Neural progenitor cell (in vitro differentiated cells): Measurements from ENCODE around the gene LRRC74B. TPM values are rescaled to one million over a fixed set of nuclear protein-coding genes. Genes with fewer than 3 reads are reported as not detected.
"Not testable (repeated sequence)": the region's sequence is repeated elsewhere in the genome, so short reads cannot be mapped to it uniquely, and the experiment has no call there.

Experiments used
- DNase-seq: peaks from one replicate; pipeline ENCODE4 v3.0.0-alpha.2; 2016; ENCODE audit warnings: low spot score
- H2AFZ ChIP-seq: fragments of 200-600 bp; sonication (generic); replicated peaks from 2 replicates; pipeline ENCODE4 v1.6.1; 2016; ENCODE audit warnings: antibody characterized with exemption
- H3F3A ChIP-seq: fragments of 200-600 bp; sonication (generic); 2 replicates; pipeline ENCODE4 v1.6.1; 2016; ENCODE audit warnings: antibody characterized with exemption, low read depth
- H3K27ac ChIP-seq: fragments of 200-600 bp; sonication (generic); 2 replicates; pipeline ENCODE4 v1.5.1; 2016; ENCODE audit warnings: mild to moderate bottlenecking
- H3K27me3 ChIP-seq: fragments of 200-600 bp; sonication (generic); 2 replicates; pipeline ENCODE4 v1.6.1; 2016; ENCODE audit warnings: mild to moderate bottlenecking, moderate library complexity
- H3K36me3 ChIP-seq: fragments of 200-600 bp; sonication (generic); 2 replicates; pipeline ENCODE4 v1.5.1; 2016
- H3K4me1 ChIP-seq: fragments of 200-600 bp; sonication (generic); 2 replicates; pipeline ENCODE4 v1.6.1; 2016; ENCODE audit warnings: mixed run types
- H3K4me2 ChIP-seq: fragments of 200-600 bp; sonication (generic); 2 replicates; pipeline ENCODE4 v1.6.1; 2016
- H3K4me3 ChIP-seq: fragments of 200-600 bp; sonication (generic); 2 replicates; pipeline ENCODE4 v1.5.1; 2016
- H3K79me2 ChIP-seq: fragments of 200-600 bp; sonication (generic); 2 replicates; pipeline ENCODE4 v1.6.1; 2016; ENCODE audit warnings: low read depth
- H3K9ac ChIP-seq: fragments of 200-600 bp; sonication (generic); 2 replicates; pipeline ENCODE4 v1.6.1; 2016
- H3K9me3 ChIP-seq: fragments of 200-600 bp; sonication (generic); 2 replicates; pipeline ENCODE4 v1.5.1; 2016; ENCODE audit warnings: low read depth
- H4K20me1 ChIP-seq: fragments of 200-600 bp; sonication (generic); 2 replicates; pipeline ENCODE4 v1.6.1; 2016; ENCODE audit warnings: low read depth
- H3K27ac Mint-ChIP-seq: 3 replicates; pipeline ENCODE4 v1.8.0; 2021; ENCODE audit warnings: mixed read lengths
- H3K27me3 Mint-ChIP-seq: 2 replicates; pipeline ENCODE4 v1.8.0; 2022; ENCODE audit warnings: low read depth, mild to moderate bottlenecking, inconsistent platforms, moderate library complexity, mixed read lengths; ENCODE audit not compliant: insufficient read depth
- H3K36me3 Mint-ChIP-seq: 3 replicates; pipeline ENCODE4 v1.8.0; 2021; ENCODE audit warnings: mixed read lengths
- H3K4me1 Mint-ChIP-seq: 3 replicates; pipeline ENCODE4 v1.8.0; 2021; ENCODE audit warnings: mixed read lengths
- H3K4me3 Mint-ChIP-seq: 3 replicates; pipeline ENCODE4 v1.8.0; 2021; ENCODE audit warnings: mild to moderate bottlenecking, moderate library complexity, mixed read lengths
- H3K9me3 Mint-ChIP-seq: 3 replicates; pipeline ENCODE4 v1.8.0; 2020; ENCODE audit warnings: mixed read lengths
- EZH2 ChIP-seq: fragments of 200-600 bp; sonication (generic); IDR thresholded peaks from 2 replicates; pipeline ENCODE4 v1.6.1; 2017; ENCODE audit warnings: antibody characterized with exemption, mild to moderate bottlenecking, moderate library complexity
- EZH2phosphoT487 ChIP-seq: fragments of 200-600 bp; sonication (generic); IDR thresholded peaks from 2 replicates; pipeline ENCODE4 v1.6.1; 2017; ENCODE audit warnings: antibody characterized with exemption
- total RNA-seq: library from RNA; depleted of rRNA; stranded (reverse); fragments of >200 nt; gene quantifications from 2 replicates; pipeline ENCODE4 v1.2.3, GENCODE V29; 2015; ENCODE audit warnings: low replicate concordance
- TF ChIP-seq, protein P1 (sequence below): fragments of 200-600 bp; sonication (generic); IDR thresholded peaks from 2 replicates; pipeline ENCODE4 v1.5.1; 2017; ENCODE audit warnings: antibody characterized with exemption, mild to moderate bottlenecking

Gene LRRC74B
- total RNA-seq, 1 donor from 2014 or later: not detected

DNA sequence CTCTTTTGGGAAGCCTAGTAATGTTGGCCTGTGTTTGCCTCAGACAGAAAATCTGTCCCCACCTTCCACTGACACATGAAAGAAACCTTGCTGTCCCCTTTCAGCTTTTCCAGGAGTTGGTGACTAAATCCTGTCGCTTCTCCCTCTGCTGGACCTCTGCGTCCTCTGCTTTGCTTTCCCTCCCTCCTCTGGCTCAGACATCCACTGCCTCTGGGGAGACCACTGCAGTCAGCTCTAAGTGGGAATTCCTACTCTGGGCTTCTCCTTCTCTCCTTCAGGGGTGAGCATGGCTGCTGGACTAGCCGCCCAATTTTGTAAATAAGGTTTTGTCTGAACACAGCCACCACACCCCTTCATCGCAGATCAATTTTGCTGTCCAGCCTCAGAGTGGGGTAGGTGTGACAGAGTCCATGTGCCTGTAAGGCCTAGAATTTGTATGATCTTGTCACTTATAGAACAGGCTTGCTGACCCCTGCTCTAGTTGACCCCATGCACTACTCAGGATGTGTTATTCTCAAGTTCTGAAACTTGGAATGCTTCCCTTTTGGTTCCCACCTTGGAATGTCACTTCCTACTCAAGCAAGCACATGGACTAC lies 23.0 kb downstream of the LRRC74B start:
- no peak overlapping the region for H3K4me3 ChIP-seq

DNA sequence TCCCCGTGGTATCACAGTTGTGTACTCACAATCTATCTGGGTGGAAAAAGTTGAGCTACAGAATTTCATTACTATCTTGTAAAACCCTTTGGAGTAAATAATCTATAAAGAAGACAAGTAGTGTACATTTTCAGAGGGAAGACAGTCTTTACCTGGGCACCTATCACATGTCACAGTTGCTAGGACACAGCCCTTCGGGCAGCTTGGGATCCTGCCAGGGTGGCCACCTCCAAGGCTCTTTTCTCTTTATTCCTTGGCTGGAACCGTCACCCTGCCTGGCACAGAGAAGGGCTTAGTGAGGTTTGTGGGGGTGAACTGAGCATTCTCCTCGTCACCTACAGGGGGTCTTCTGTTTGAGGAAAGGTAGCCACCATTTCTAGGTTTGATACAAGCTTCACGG lies 23.6 kb downstream of the LRRC74B start:
- DNase-seq: no peak
- Histone ChIP-seq H3K79me2 (no peaks in the 10 kb centered on the region), H3K4me2 (no peak overlapping the region), H3K27ac (no peak overlapping the region), H3K27me3 (no peaks in the 10 kb centered on the region), H2AFZ (no peak overlapping the region), H3K9me3 (no peaks in the 10 kb centered on the region), H3K4me1 (no peaks in the 10 kb centered on the region), H3K9ac (no peak overlapping the region), H3F3A (no peaks in the 10 kb centered on the region), H3K4me3 (no peak overlapping the region), H4K20me1 (no peaks in the 10 kb centered on the region), H3K36me3 (no peaks in the 10 kb centered on the region)
- Mint-ChIP-seq H3K27me3 (peaks cover 7% of the 10 kb centered on the region), H3K27ac (no peak overlapping the region), H3K4me1 (no peaks in the 10 kb centered on the region), H3K4me3 (no peak overlapping the region), H3K9me3 (peaks cover 10% of the 10 kb centered on the region), H3K36me3 (no peaks in the 10 kb centered on the region)
- TF ChIP-seq, protein P1, sequence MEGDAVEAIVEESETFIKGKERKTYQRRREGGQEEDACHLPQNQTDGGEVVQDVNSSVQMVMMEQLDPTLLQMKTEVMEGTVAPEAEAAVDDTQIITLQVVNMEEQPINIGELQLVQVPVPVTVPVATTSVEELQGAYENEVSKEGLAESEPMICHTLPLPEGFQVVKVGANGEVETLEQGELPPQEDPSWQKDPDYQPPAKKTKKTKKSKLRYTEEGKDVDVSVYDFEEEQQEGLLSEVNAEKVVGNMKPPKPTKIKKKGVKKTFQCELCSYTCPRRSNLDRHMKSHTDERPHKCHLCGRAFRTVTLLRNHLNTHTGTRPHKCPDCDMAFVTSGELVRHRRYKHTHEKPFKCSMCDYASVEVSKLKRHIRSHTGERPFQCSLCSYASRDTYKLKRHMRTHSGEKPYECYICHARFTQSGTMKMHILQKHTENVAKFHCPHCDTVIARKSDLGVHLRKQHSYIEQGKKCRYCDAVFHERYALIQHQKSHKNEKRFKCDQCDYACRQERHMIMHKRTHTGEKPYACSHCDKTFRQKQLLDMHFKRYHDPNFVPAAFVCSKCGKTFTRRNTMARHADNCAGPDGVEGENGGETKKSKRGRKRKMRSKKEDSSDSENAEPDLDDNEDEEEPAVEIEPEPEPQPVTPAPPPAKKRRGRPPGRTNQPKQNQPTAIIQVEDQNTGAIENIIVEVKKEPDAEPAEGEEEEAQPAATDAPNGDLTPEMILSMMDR: no peak
- TF ChIP-seq EZH2 (no peak), EZH2phosphoT487 (no peak)

More for the DNA sequence above, 23.0 kb downstream of the LRRC74B start:
- H3K36me3 Mint-ChIP-seq: no peaks in the 10 kb centered on the region
- no peaks in the 10 kb centered on the region for H3F3A ChIP-seq
- H3K36me3 ChIP-seq: no peaks in the 10 kb centered on the region
- DNase-seq: peak; percentile 36
- H3K4me2 ChIP-seq: no peak overlapping the region
- no peak overlapping the region for H3K9ac ChIP-seq
- no peak overlapping the region for H2AFZ ChIP-seq
- peaks cover 7% of the 10 kb centered on the region for H3K27me3 Mint-ChIP-seq
- no peak overlapping the region for H3K27ac ChIP-seq
- H3K9me3 Mint-ChIP-seq: peaks cover 9% of the 10 kb centered on the region
- peak overlapping the region; percentile 8 for H3K27ac Mint-ChIP-seq
- H3K4me3 Mint-ChIP-seq: no peak overlapping the region
- no peaks in the 10 kb centered on the region for H3K4me1 Mint-ChIP-seq
- no peaks in the 10 kb centered on the region for H3K27me3 ChIP-seq
- TF ChIP-seq, protein P1: no peak
- TF ChIP-seq EZH2 (no peak), EZH2phosphoT487 (no peak)
- H3K79me2 ChIP-seq: no peaks in the 10 kb centered on the region
- no peaks in the 10 kb centered on the region for H3K4me1 ChIP-seq
- no peaks in the 10 kb centered on the region for H4K20me1 ChIP-seq
- no peaks in the 10 kb centered on the region for H3K9me3 ChIP-seq

GRCh38 chr22:21070690-21071615 lies 25.2 kb downstream of the LRRC74B start:
- Histone ChIP-seq H3K4me3 (no peak overlapping the region), H4K20me1 (no peaks in the 10 kb centered on the region), H3K4me2 (no peak overlapping the region), H3K79me2 (no peaks in the 10 kb centered on the region), H3K9ac (no peak overlapping the region), H3K4me1 (no peaks in the 10 kb centered on the region), H3K36me3 (no peaks in the 10 kb centered on the region), H2AFZ (no peak overlapping the region), H3K9me3 (no peaks in the 10 kb centered on the region), H3K27me3 (no peaks in the 10 kb centered on the region), H3K27ac (no peak overlapping the region), H3F3A (no peaks in the 10 kb centered on the region)
- H3K4me1 Mint-ChIP-seq: no peaks in the 10 kb centered on the region
- H3K36me3 Mint-ChIP-seq: no peaks in the 10 kb centered on the region
- H3K4me3 Mint-ChIP-seq: no peak overlapping the region
- no peak overlapping the region for H3K27ac Mint-ChIP-seq
- peaks cover 7% of the 10 kb centered on the region for H3K27me3 Mint-ChIP-seq
- TF ChIP-seq, protein P1: no peak
- TF ChIP-seq EZH2phosphoT487 (no peak), EZH2 (no peak)
- peaks cover 10% of the 10 kb centered on the region for H3K9me3 Mint-ChIP-seq
- DNase-seq: no peak

DNA sequence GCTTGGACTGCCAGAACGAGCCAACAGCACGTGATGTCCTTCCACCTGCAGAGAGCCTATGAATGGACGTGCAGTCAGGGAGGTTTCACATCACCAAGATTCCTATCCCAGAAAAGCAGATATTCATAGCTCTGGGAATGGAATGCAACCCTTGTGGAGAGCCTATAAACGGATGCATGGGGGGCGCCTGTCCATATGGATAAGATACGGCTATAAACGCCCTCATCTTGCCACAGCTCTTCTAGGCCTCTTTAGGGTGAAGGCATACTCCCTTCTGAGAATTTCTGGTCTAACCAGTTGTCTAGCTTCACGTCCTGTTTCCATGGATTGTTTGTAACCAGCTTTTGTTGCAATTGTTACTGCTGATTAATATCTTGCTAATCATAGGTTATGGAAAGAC lies 26.1 kb downstream of the LRRC74B start:
- H3K4me3 Mint-ChIP-seq, H3K9me3 Mint-ChIP-seq, H3K79me2 ChIP-seq, H2AFZ ChIP-seq, H3K27me3 ChIP-seq, H4K20me1 ChIP-seq, H3K4me1 ChIP-seq, H3K4me3 ChIP-seq, H3F3A ChIP-seq, H3K4me1 Mint-ChIP-seq, H3K27ac ChIP-seq, H3K9me3 ChIP-seq, H3K36me3 ChIP-seq, H3K27me3 Mint-ChIP-seq, H3K9ac ChIP-seq, H3K36me3 Mint-ChIP-seq, DNase-seq, H3K4me2 ChIP-seq, H3K27ac Mint-ChIP-seq: not testable (repeated sequence)
